NT2/D1 (cell line): Measurements from ENCODE around the gene BTRC.

ENCODE experiments used
- DNase-seq: peaks from one replicate; pipeline ENCODE4 v3.0.0-alpha.2; 2011; ENCODE audit warnings: low read depth, low spot score
- H3K27me3 ChIP-seq: 2 replicates; pipeline ENCODE4 v1.6.0; 2011; ENCODE audit warnings: mild to moderate bottlenecking; ENCODE audit not compliant: insufficient read length, insufficient read depth
- H3K36me3 ChIP-seq: 2 replicates; pipeline ENCODE4 v1.6.1; 2011; ENCODE audit warnings: mild to moderate bottlenecking, low read length, mixed read lengths; ENCODE audit not compliant: insufficient read depth, insufficient read length
- H3K4me1 ChIP-seq: 2 replicates; pipeline ENCODE4 v1.5.1; 2011; ENCODE audit not compliant: insufficient read depth, insufficient read length
- H3K4me3 ChIP-seq: 2 replicates; pipeline ENCODE4 v1.5.1; 2011; ENCODE audit warnings: low read depth; ENCODE audit not compliant: insufficient read length
- H3K9ac ChIP-seq: 2 replicates; pipeline ENCODE4 v1.6.0; 2011; ENCODE audit warnings: low read depth; ENCODE audit not compliant: insufficient read length
- H3K9me3 ChIP-seq: 2 replicates; pipeline ENCODE4 v1.5.1; 2011; ENCODE audit warnings: mild to moderate bottlenecking, low read length; ENCODE audit not compliant: insufficient read depth
- SUZ12 ChIP-seq: IDR thresholded peaks from 2 replicates; pipeline ENCODE4 v1.6.1; 2011; ENCODE audit not compliant: insufficient read length, insufficient read depth; ENCODE audit errors: extremely low read depth
- YY1 ChIP-seq: IDR thresholded peaks from 2 replicates; pipeline ENCODE4 v1.6.1; 2011; ENCODE audit not compliant: insufficient read length, insufficient read depth
- ZNF274 ChIP-seq: IDR thresholded peaks from 2 replicates; pipeline ENCODE4 v1.6.1; 2011; ENCODE audit warnings: mild to moderate bottlenecking, low read depth, low read length

Gene BTRC

GRCh38 chr10:101481256-101481655 is 127.3 kb downstream of the BTRC start:
- no peak for DNase-seq
- H3K4me3 ChIP-seq, result no peak overlapping the region
- H3K9ac ChIP-seq, result no peak overlapping the region
- TF ChIP-seq SUZ12 (no peak), YY1 (no peak), ZNF274 (no peak)
- H3K36me3 ChIP-seq, result no peaks in the 10 kb centered on the region
- no peaks in the 10 kb centered on the region for H3K4me1 ChIP-seq
- H3K27me3 ChIP-seq, result no peaks in the 10 kb centered on the region
- no peaks in the 10 kb centered on the region for H3K9me3 ChIP-seq

- no peak for TF ChIP-seq YY1
- TF ChIP-seq SUZ12, result no peak
- TF ChIP-seq ZNF274, result no peak
- Histone ChIP-seq H3K27me3 (no peaks in the 10 kb centered on the region), H3K9me3 (no peaks in the 10 kb centered on the region), H3K4me3 (no peak overlapping the region), H3K36me3 (no peaks in the 10 kb centered on the region), H3K9ac (no peak overlapping the region), H3K4me1 (no peaks in the 10 kb centered on the region)
- DNase-seq, result no peak
These were observed 128.6 kb downstream of the BTRC start for GRCh38 chr10:101482568-101482967.

- Histone ChIP-seq H3K9me3 (no peaks in the 10 kb centered on the region), H3K36me3 (no peaks in the 10 kb centered on the region), H3K9ac (no peak overlapping the region), H3K4me1 (no peaks in the 10 kb centered on the region), H3K27me3 (no peaks in the 10 kb centered on the region), H3K4me3 (no peak overlapping the region)
- TF ChIP-seq YY1, result no peak
- no peak for TF ChIP-seq ZNF274
- no peak for TF ChIP-seq SUZ12
- no peak for DNase-seq
These were observed 130.3 kb downstream of the BTRC start for GRCh38 chr10:101484175-101484745.

- TF ChIP-seq ZNF274 (no peak), SUZ12 (no peak), YY1 (no peak)
- H3K4me1 ChIP-seq, result no peaks in the 10 kb centered on the region
- no peak overlapping the region for H3K9ac ChIP-seq
- H3K36me3 ChIP-seq, result no peaks in the 10 kb centered on the region
- no peak for DNase-seq
- no peaks in the 10 kb centered on the region for H3K9me3 ChIP-seq
- no peaks in the 10 kb centered on the region for H3K27me3 ChIP-seq
- H3K4me3 ChIP-seq, result no peak overlapping the region
These were observed 131.2 kb downstream of the BTRC start for GRCh38 chr10:101485207-101485606.

GRCh38 chr10:101485681-101486554 is 132.0 kb downstream of the BTRC start:
- Histone ChIP-seq H3K36me3 (no peaks in the 10 kb centered on the region), H3K9ac (no peak overlapping the region), H3K4me1 (no peaks in the 10 kb centered on the region), H3K9me3 (no peaks in the 10 kb centered on the region), H3K27me3 (no peaks in the 10 kb centered on the region), H3K4me3 (no peak overlapping the region)
- TF ChIP-seq SUZ12 (no peak), ZNF274 (no peak), YY1 (no peak)
- no peak for DNase-seq

GRCh38 chr10:101487399-101487798 is 133.4 kb downstream of the BTRC start:
- Histone ChIP-seq H3K9me3 (no peaks in the 10 kb centered on the region), H3K4me3 (no peak overlapping the region), H3K36me3 (no peaks in the 10 kb centered on the region), H3K27me3 (no peaks in the 10 kb centered on the region), H3K4me1 (no peaks in the 10 kb centered on the region), H3K9ac (no peak overlapping the region)
- no peak for TF ChIP-seq ZNF274
- TF ChIP-seq YY1, result no peak
- TF ChIP-seq SUZ12, result no peak
- no peak for DNase-seq

- TF ChIP-seq ZNF274 (no peak), YY1 (no peak), SUZ12 (no peak)
- Histone ChIP-seq H3K36me3 (no peaks in the 10 kb centered on the region), H3K27me3 (no peaks in the 10 kb centered on the region), H3K9me3 (no peaks in the 10 kb centered on the region), H3K4me1 (no peaks in the 10 kb centered on the region), H3K9ac (no peak overlapping the region), H3K4me3 (no peak overlapping the region)
- no peak for DNase-seq
These were observed 135.4 kb downstream of the BTRC start for GRCh38 chr10:101489355-101489754.
